Activated naive CD4-positive, alpha-beta T cell (primary cell): ENCODE measurements around the gene PARD3B.

Experiments
- DNase-seq, 4 experiments: peaks; one replicate each; lab custom pipeline; 2025; lab: John Stamatoyannopoulos, UW

PARD3B gene

GRCh38 chr2:205010196-205010595, 464.9 kb downstream of the PARD3B start:
- no peak for DNase-seq

- no peak for DNase-seq
Observed at GRCh38 chr2:205011031-205011430, 465.8 kb downstream of the PARD3B start.

- no peak for DNase-seq
Observed at GRCh38 chr2:205012961-205013360, 467.7 kb downstream of the PARD3B start.

- no peak for DNase-seq
Observed at GRCh38 chr2:205013586-205013985, 468.3 kb downstream of the PARD3B start.

- DNase-seq, result no peak
Observed at GRCh38 chr2:205014201-205014600, 468.9 kb downstream of the PARD3B start.

GRCh38 chr2:205017381-205017780, 472.1 kb downstream of the PARD3B start:
- no peak for DNase-seq

GRCh38 chr2:205017912-205018311, 472.6 kb downstream of the PARD3B start:
- DNase-seq, result no peak

- no peak for DNase-seq
Observed at GRCh38 chr2:205020673-205021072, 475.4 kb downstream of the PARD3B start.

- DNase-seq, result no peak
Observed at GRCh38 chr2:205022841-205023240, 477.6 kb downstream of the PARD3B start.

GRCh38 chr2:205024822-205025518, 479.7 kb downstream of the PARD3B start:
- DNase-seq, result no peak

GRCh38 chr2:205025580-205026240, 480.4 kb downstream of the PARD3B start:
- DNase-seq, result no peak

GRCh38 chr2:205030695-205031094, 485.4 kb downstream of the PARD3B start:
- no peak for DNase-seq

- DNase-seq, result no peak
Observed at GRCh38 chr2:205032093-205032551, 486.8 kb downstream of the PARD3B start.

GRCh38 chr2:205033431-205033830, 488.2 kb downstream of the PARD3B start:
- DNase-seq, result no peak

- no peak for DNase-seq
Observed at GRCh38 chr2:205034034-205034433, 488.8 kb downstream of the PARD3B start.

- no peak for DNase-seq
Observed at GRCh38 chr2:205040323-205040722, 495.0 kb downstream of the PARD3B start.

GRCh38 chr2:205041472-205042130, 496.3 kb downstream of the PARD3B start:
- no peak for DNase-seq

GRCh38 chr2:205043285-205043684, 498.0 kb downstream of the PARD3B start:
- DNase-seq, result no peak

- no peak for DNase-seq
Observed at GRCh38 chr2:205045706-205046105, 500.4 kb downstream of the PARD3B start.

- DNase-seq, result no peak
Observed at GRCh38 chr2:205047273-205047839, 502.1 kb downstream of the PARD3B start.

GRCh38 chr2:205051417-205051816, 506.1 kb downstream of the PARD3B start:
- no peak for DNase-seq

- no peak for DNase-seq
Observed at GRCh38 chr2:205052781-205053180, 507.5 kb downstream of the PARD3B start.
